ENCODE measurements around the gene KCNJ10.

KCNJ10 gene

GRCh38 chr1:159965263-159965662, 104.7 kb downstream of the KCNJ10 start:
- DNase-seq (ENCODE audit: low read depth in 2 of 3, low spot score in 1 of 3), result no peak

GRCh38 chr1:159964144-159964543, 105.8 kb downstream of the KCNJ10 start:
- DNase-seq (ENCODE audit: low read depth in 2 of 3, low spot score in 1 of 3), result no peak

GRCh38 chr1:159962176-159962575, 107.8 kb downstream of the KCNJ10 start:
- DNase-seq (ENCODE audit: low read depth in 2 of 3, low spot score in 1 of 3), result no peak

- no peak for DNase-seq (ENCODE audit: low read depth in 2 of 3, low spot score in 1 of 3)
Observed at GRCh38 chr1:159961636-159962035, 108.3 kb downstream of the KCNJ10 start.

GRCh38 chr1:159960721-159961381, 109.1 kb downstream of the KCNJ10 start:
- DNase-seq (ENCODE audit: low read depth in 2 of 3, low spot score in 1 of 3), result no peak

- no peak for DNase-seq (ENCODE audit: low read depth in 2 of 3, low spot score in 1 of 3)
Observed at GRCh38 chr1:159959451-159959850, 110.5 kb downstream of the KCNJ10 start.

GRCh38 chr1:159958719-159959380, 111.1 kb downstream of the KCNJ10 start:
- DNase-seq (ENCODE audit: low read depth in 2 of 3, low spot score in 1 of 3), result no peak

GRCh38 chr1:159957824-159958268, 112.1 kb downstream of the KCNJ10 start:
- DNase-seq (ENCODE audit: low read depth in 2 of 3, low spot score in 1 of 3), result no peak

GRCh38 chr1:159955456-159955855, 114.5 kb downstream of the KCNJ10 start:
- DNase-seq (ENCODE audit: low read depth in 2 of 3, low spot score in 1 of 3), result no peak

GRCh38 chr1:159953536-159954515, 116.1 kb downstream of the KCNJ10 start, which contains the start of gene SLAMF9:
TSS of gene SLAMF9 (minus strand) at chr1:159954237. CDS start at chr1:159954137, 100 bp downstream.
- DNase-seq (ENCODE audit: low read depth in 2 of 3, low spot score in 1 of 3), result no peak

- no peak for DNase-seq (ENCODE audit: low read depth in 2 of 3, low spot score in 1 of 3)
Observed at GRCh38 chr1:159952932-159953331, 117.0 kb downstream of the KCNJ10 start.

GRCh38 chr1:159951551-159951950, 118.4 kb downstream of the KCNJ10 start:
- DNase-seq (ENCODE audit: low read depth in 2 of 3, low spot score in 1 of 3), result no peak

- no peak for DNase-seq (ENCODE audit: low read depth in 2 of 3, low spot score in 1 of 3)
Observed at GRCh38 chr1:159951016-159951415, 118.9 kb downstream of the KCNJ10 start.

- DNase-seq (ENCODE audit: low read depth in 2 of 3, low spot score in 1 of 3), result no peak
Observed at GRCh38 chr1:159949981-159950381, 120.0 kb downstream of the KCNJ10 start.

- DNase-seq (ENCODE audit: low read depth in 2 of 3, low spot score in 1 of 3), result no peak
Observed at GRCh38 chr1:159949123-159949522, 120.8 kb downstream of the KCNJ10 start.

Data from stimulated activated CD4-positive, alpha-beta T cell treated with anti-CD3 and anti-CD28 coated beads, Interleukin-12 subunit alpha, Interleukin-12 subunit beta, amount 100 ng/mL, for 48 hours (primary cell).